GM18499 (cell line): ENCODE data around the gene CCNA1.

ENCODE experiments used
- ATAC-seq: cut with Tn5 transposase; IDR thresholded peaks from one replicate; pipeline ENCODE4 v1.9.1; 2021; ENCODE audit warnings: moderate number of reproducible peaks; ENCODE audit not compliant: insufficient read depth, unreplicated experiment

The CCNA1 gene

DNA sequence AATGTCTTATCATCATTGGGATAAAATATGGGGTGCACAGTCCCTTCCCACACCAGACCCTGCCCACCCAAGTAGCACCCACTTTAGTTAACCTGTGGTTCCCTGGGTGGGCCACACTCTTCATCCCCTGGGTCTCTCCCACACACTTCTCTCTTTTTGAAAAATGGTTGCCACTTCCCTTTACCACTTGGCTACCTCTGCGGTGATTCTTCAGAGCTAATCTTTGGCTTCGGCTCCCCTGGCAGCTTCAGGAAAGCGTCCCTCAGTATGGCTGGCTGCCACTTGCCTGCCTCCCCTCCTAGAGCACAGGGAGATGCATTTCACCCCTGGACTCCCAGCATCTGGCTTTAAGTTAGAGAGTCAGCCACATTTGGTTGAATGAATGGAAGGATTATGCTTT is 18.2 kb downstream of the CCNA1 start:
- no peak for ATAC-seq

DNA sequence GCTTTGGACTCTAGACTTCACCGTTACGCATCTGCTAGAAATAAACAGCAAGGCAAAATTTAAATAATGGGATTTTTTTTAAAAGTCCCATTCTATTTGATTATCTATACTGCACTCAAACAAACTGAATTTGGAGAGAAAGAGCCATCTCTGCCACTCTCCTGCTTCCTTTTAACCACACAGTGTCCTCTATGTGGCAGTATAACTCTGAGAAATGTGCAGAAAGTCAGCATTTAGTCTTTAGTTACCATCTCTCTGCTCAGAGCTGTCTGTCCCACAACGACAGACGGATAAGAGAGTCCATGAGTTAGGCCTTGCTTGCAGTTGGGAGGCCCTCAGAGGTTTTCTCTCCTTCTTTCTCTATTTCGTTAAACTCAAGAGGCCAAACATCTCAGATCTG is 21.2 kb downstream of the CCNA1 start:
- ATAC-seq: no peak

DNA sequence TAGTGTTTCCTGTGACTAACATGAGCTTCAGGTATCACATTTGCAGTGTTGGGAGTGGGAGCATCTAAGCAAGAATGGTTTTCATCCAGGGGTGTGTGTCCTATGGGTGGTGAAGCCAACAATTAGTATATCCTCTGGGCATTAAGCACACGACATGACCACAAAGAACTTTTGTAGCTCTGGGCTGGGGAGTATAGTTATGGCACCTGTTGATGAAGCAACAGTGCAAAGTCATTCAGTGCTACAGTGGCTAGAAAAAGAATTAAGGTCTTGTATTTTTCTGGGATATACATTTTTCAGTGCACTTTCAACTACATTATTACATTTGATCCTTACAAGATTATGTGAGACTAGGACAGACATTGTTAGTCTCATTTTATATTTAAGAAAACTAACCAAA is 21.8 kb downstream of the CCNA1 start:
- ATAC-seq: no peak

DNA sequence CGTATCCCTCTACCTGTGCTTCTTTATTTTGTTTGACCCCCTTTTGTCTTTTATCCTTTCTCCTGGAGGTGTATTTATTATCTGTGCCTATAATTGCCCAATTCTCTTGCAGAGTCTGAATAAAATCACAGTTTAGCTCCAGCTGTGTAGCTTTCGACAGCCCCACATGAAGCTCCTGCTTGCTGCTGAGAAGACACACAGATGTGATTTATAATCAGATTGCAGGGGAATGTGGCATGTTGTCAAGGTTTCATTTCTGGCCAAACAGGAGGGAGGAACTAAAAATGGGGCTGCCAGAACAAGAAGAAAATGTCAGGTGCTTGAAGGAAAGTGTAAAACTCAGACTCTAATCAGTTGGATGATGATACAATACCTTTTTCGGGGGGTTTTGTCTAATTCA is 22.7 kb downstream of the CCNA1 start:
- no peak for ATAC-seq

DNA sequence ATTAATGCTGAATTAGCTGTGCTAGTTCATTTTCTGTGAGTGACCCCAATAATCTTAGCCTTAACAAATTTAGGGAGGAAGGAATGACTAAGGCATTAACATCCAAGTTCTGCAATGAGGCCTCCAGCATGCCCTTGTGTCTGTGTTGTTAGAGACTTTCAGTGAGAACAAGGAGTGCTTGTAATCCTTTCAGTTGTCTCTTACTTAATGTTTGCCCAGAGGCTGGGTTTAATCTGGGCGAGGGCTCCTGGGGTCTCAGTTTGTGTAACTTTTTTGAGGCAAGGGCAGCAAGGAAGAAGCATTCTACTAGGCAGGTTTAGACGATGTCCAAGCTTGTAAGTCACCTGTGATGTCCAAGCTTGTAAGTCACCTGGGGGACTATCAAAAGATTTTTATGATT is 24.3 kb downstream of the CCNA1 start:
- no peak for ATAC-seq

DNA sequence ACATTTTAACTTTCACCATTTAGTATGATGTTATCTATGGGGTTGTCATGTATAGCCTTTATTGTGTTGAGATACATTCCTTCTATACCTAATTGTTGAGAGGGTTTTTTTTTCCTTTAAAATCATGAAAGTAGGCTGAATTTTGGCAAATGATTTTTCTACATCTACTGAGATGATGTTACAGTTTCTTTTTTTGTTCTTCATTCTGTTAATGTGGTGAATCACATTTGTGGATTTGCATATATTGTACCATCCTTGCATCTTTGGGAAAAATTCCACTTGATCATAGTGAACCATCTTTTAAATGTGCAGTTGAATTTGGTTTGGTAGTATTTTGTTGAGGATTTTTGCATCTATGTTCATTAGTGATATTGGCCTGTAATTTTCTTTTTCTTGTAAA is 29.2 kb downstream of the CCNA1 start:
- no peak for ATAC-seq

DNA sequence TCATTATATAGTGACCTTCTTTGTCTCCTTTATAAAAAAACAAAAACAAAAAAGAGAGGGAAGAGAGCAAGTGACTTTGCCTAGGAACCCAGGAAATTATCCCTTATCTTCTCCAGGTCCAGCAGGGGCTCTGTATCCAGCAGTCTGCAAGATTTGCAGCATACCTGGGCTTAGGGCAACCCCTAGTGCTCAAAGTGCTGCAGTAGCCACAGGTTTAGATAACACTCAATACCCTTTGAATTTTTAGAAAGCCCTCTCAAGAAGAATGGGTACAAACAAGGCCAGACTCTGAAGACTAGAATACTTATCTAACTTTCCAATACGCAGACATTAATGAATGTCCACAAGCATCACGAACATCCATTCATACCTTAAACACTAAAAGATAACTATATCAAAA is 43.2 kb downstream of the CCNA1 start:
- ATAC-seq: no peak

DNA sequence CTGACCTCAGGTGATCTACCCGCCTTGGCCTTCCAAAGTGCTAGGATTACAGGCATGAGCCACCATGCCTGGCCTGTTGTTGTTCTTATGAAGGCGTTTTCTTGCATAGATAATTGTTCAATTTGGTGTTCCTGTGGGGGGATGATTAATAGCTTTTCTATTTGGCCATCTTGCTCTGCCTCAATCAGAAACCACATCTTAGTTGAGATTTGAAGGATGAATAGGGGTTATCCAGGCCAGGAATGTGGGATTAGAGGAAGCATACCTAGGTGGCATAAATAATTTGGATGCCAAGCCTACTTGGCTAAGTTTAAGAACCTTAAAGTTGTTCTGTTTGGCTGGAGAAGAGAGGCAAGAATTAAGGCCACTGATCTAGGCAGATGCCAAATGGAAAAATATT is 44.4 kb downstream of the CCNA1 start:
- no peak for ATAC-seq

DNA sequence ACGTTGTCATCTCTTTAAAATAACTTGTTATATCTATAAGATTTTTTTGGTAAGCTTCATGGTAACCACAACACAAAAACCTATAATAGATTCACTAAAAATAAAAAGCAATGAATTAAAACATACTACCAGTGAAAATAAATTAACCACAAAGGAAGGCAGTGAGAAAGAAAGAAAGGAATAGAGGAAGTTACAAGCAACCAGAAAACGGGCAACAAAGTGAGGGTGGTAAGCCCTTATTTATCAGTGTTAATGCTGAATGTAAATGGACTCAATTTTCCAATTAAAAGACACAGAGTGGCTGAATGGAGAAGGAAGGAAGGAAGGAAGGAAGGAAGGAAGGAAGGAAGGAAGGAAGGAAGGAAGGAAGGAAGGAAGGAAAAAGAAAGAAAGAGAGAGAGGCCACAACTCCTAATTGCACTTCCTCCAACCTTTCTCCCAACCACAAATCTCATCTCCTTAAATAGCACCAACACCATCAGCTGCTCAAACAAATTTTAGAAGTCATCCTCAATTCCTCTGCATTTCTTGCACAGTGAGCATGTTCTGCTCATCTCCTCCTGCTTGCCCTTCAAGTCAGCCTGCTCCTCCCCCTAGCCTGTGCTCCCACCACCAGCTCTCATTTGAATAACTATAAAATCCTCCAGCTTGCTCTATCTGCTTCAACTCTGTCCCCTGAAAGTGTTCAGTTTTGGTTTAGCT is 48.6 kb downstream of the CCNA1 start:
- no peak for ATAC-seq

DNA sequence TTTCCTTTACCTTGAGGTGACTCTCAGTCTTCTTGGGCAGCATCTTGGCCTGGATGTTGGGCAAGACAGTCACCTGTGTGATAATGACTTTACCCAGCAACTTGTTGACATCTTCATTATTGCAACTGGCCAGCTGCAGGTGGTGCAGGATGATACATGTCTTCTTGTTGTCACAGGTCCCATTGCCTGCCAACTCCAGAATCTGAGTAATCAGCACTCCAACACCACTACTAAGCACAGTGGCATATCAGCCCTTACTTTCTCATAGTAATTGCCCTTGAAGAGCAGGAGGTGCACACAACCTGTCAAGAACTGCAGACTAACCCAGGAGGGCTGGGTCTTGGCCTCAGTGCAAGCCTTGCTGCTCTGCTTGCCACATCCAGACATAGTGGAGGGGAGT is 57.8 kb downstream of the CCNA1 start:
- ATAC-seq: no peak
